Hippocampal formation (tissue), 2 donors: ENCODE results near the gene SCARB1.

ENCODE experiments used
- DNase-seq, 2 donors: peaks; one replicate each; lab custom pipeline; 2025; lab: John Stamatoyannopoulos, UW

The SCARB1 gene

GRCh38 chr12:124842800-124843510 lies 20.7 kb downstream of the SCARB1 start:
- no peak for DNase-seq

DNA sequence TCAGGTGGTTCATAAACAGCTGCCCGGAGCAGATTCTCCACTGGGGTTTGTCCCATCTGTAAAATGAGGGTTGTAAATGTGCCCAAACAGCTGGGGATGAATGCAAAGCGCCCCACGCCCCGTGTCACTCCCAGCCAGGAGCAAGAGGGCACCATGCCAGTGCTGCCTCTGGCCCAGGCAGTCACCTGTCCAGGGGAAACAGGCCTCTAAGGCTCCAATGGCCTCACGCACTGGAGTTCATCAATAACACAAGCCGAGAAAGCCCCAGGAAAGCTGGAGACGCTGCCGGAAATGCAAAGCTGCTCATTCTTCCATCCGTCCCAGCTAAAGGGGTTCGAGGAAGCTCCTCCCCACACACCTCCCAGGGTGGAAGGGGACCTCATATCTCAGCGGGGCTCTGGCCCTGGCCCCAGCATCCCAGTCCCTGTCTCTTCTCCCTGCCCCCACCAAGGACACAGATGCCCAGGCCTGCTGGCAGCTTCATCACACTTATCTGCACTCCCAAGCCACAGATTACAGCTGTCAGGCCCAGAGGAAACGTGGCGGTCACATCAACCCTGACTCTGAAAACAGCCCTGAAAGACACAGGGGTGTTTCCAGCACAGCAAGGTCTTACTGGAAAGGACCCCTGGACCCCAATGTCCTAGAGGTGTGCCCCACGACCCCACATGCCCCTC lies 21.5 kb downstream of the SCARB1 start:
- DNase-seq = no peak

DNA sequence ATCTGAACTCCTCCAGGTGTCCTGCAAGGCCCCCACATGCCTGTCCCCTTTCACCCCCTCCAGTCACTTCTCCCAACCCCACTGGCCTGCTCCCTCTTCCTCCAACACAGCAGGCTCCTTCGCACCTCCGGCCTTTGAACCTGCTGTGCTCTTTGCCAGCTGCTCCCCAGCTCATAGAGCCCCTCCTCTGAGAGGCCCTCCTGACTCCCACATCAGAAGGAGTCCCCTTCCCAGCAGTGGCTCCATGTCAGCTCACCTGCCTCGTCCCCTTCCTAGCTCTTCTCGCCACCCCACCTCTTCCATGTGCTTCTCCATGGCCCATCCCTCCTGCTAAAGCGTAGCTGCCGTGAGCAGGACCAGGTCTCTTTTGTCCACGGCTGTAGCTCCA lies 22.1 kb downstream of the SCARB1 start:
- DNase-seq = no peak

DNA sequence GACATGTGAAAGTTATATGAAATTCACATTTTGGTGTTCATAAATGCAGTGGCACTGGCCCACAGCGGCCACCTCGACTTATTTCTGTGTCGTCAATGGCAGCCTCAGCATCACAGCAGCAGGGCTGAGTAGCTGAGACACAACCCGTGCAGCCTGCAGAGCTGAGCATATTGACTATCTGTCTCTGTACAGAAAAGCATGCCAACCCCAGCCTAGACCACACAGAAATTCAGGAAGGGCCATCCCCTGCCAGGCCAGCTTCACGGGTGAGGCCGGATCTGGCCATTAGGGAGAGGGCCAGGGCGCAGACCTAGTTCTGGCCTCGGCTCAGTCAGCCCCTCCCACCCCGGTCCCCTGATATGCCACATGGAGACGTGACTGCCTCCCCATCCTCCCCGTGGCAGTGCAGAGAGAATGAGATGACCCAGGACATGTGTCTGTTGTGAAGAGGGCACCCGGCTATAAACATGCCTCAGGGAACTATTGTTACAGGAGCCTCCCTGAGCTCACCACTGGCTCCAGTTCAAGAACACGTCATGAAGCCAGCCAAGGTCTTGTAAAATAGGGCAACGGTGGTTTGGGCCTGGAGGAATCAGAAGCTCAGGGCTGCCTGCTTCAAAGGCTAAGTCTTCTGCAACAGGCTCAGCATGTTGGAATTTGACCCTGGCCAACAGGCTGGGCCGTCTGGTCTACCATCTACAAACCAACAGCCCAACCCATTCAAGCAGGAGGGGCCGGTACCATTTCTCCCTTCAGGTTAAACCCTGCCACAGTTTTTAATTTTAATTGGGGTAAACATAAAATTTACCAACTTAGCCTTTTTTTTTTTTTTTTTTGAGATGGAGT lies 25.5 kb downstream of the SCARB1 start:
- peak in 1 of 2 donors; percentile 53 for DNase-seq

GRCh38 chr12:124837249-124837897 lies 26.3 kb downstream of the SCARB1 start:
- no peak for DNase-seq

DNA sequence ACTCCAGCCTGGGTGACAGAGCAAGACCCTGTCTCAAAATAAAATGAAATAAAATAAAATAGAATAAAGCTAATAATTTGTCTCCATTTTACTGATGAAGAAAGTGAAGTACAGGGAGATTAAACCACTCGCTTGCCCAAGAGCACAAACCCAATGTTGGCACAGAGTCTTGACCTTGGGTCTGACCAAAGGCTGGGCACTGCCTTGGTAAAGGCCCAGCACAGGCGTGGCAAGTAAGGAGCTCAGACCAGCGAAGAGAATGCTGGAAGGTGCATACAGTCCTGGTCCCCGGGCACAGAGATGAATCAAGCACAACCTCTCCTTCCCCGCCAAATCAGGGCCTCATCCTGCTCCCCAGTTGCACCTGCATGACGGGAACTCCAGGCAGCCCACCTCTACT lies 26.9 kb downstream of the SCARB1 start:
- DNase-seq = no peak

DNA sequence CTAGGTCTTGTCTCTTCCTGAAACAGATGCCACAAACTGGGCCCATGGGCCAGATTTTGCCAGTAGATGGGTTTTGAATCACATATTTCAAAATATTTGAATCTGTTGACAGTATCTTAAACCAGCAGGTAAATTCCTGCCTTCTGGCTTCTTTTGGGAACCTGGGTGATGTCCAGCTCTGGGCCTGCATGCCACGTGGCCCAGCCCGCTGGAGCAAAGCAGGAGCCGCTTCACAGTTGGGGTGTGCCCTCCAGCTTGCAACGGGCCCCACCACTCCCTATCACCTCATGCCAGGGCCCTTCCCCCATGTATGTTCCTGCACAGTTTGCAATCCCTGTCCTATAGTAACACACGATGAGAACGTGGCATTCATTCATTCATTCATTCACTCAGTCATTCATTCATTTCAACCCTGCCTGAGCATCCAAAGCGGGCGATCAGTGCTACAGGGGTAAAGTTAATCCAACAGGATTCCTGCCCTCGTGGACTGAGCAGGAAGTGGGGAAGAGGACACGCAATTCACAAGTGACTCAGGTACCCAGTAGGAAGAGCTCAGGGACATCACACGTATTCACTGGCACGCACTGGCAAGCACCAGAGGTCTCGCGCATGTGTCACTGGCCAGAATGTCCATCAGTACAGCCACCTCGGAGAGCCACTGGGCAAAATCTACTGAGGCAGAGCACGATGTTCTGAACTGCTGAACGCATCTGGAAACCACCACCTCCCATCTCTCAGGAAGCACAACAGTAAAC lies 27.8 kb downstream of the SCARB1 start:
- DNase-seq = no peak

DNA sequence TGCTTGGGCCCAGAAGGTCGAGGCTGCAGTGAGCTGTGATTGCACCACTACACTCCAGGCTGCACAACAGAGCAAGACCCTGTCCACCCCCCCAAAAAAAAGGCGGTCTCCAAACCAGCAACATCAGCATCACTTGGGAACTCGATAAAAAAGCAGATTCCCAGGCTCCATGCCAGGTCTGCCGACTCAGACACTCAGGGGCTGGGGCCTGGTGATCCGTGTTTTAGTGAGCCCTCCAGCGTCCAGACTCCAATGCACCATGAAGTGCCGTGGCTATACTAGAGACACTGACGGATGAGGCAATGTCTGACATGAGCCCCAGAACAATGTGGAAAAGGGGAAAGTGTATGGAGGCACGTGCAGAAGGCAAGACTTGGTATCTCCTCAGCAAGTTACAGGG lies 28.8 kb downstream of the SCARB1 start:
- DNase-seq = no peak

GRCh38 chr12:124833693-124834122 lies 30.0 kb downstream of the SCARB1 start:
- DNase-seq = no peak

GRCh38 chr12:124832856-124833255 lies 30.8 kb downstream of the SCARB1 start:
- no peak for DNase-seq

GRCh38 chr12:124831590-124831989 lies 32.1 kb downstream of the SCARB1 start:
- DNase-seq = no peak

DNA sequence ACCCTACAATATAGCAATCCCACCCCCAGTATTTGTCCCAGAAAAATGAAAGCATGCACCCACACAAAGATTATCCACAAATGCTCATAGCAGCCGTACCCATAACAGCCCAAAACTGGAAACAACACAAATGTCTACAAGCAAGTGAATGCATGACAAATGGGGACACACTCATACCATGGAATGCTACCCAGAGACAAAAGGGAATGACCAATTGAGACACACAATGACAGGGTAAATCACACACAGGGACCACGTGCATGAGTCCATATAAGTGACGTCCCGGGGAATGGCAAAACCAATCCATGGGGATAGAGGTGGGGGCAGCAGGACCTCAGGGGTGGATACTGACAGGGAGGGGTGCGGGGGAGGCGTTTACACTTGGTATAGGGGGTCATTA lies 33.4 kb downstream of the SCARB1 start:
- no peak for DNase-seq

DNA sequence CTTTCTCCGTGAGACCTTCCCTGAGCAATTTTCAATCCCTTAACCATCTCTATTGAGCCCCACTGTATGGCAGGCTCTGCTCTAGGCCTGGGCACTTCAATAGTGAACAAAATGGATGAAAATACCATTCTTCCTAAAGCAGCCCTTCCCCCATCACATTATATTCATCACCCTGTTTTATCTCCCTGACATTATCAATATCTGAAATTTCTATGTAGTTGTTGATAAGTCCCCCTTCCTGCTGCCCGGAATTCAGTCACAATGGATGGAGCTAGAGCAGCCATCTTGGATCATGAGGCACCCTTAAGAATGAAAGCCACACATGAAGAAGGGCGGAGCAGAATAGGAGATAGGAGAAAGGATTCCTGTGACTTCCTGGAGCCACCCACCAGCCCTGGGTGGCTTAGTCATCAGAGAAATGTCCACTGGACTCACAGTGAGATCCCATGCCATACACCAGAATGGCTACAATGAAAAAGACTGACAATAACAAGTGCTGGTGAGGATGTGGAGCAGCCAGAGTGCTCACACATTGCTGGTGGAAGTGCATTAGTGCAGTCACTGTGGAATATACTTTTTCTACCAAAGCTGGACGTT lies 33.9 kb downstream of the SCARB1 start:
- DNase-seq = no peak

- DNase-seq = no peak
Observed at GRCh38 chr12:124829008-124829707, 34.5 kb downstream of the SCARB1 start.

GRCh38 chr12:124828264-124829007 lies 35.2 kb downstream of the SCARB1 start:
- no peak for DNase-seq

DNA sequence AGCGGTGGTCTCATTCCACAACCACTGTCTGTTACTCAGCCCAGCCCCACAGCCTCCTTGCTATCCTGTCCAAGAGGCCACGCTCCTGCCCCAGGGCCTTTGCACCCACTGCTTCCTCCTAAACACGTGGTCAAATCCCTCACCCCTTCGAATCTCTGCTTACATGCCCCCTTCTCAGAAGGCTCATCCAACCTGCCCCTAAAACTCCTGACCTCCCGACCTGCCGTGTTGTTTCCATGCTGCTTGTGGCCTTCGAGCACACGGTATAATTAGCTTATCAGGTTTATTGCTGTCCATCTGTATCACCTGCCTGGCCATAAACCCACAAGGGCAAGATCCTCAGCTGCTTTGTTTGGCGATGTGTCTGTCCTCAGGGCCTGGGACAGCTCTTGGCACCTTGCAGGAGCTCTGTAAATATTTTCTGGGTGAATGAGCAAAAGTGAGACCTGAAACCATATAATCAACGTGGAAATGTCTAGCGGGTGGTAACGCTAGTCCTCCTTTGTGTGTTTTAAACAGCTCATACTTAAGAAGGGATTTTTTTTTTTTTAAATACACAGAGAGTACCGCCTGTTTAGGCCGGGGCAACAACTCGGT lies 36.0 kb downstream of the SCARB1 start:
- DNase-seq = no peak

GRCh38 chr12:124824195-124824594 lies 39.5 kb downstream of the SCARB1 start:
- DNase-seq = no peak

DNA sequence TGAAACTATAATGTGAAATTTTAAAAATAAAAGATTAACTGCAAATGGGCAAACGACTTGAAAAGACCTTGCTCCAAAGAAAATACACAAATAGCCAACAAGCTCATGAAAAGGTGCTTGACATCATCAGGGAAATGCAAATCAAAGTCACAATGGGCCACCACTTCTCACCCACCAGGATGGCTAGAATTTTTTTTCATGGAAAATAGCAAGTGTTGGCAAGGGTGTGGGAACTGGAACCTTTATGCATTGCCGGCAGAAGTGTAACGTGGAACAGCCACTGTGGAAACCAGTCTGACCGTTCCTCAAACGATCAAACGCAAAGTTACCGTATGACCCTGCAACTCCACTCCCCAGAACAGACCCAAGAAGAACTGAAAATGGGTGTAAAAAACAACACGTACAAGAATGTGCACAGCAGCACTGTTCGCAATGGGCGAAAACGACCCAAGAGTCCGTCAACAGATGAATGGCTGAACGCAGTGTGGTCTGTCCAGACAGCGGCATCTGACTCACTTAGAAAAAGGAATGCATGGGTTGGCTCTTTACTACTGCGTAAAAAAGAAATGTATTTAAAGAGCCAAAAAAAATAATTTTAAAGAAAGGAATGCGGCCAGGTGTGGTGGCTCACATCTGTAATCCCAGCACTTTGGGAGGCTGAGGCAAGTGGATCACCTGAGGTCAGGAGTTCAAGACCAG lies 40.2 kb downstream of the SCARB1 start:
- no peak for DNase-seq

GRCh38 chr12:124822218-124822617 lies 41.4 kb downstream of the SCARB1 start:
- no peak for DNase-seq
